ENCODE measurements around the gene RCCD1. TPM values are rescaled to one million over a fixed set of nuclear protein-coding genes. Genes with fewer than 3 reads are reported as not detected.

Gene RCCD1
- total RNA-seq, 4 donors from 2014 or later = 12.9 to 25.4 (median 17.9) TPM

DNA sequence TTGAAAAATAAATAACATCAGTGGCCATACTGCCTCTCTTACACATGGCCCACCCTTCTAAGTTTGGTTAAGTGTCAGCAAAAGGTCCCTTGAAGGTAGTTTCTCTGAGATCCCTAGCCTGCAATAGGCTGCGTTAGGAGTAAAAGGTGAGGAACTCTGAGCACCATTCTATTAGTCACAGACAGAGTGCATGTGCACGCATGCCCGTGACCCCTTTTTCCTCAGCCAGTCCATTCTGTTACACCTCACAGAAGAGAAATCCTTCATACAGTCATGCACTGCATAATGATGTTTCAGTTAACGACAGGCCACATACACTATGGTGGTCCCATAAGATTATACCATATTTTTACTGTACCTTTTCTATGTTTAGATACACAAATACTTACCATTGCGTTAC, 12.5 kb downstream of the RCCD1 start:
- no peak for TF ChIP-seq POLR2A (IDR thresholded peaks at IDR 0.05)
- TF ChIP-seq EP300 (IDR thresholded peaks at IDR 0.05) = no peak
- TF ChIP-seq POLR2AphosphoS5 (IDR thresholded peaks at IDR 0.05) = no peak
- 68% methylated on average over 5 of the region's 5 CpGs for WGBS
- H3K36me3 ChIP-seq = peaks cover 33% of the 10 kb centered on the region

DNA sequence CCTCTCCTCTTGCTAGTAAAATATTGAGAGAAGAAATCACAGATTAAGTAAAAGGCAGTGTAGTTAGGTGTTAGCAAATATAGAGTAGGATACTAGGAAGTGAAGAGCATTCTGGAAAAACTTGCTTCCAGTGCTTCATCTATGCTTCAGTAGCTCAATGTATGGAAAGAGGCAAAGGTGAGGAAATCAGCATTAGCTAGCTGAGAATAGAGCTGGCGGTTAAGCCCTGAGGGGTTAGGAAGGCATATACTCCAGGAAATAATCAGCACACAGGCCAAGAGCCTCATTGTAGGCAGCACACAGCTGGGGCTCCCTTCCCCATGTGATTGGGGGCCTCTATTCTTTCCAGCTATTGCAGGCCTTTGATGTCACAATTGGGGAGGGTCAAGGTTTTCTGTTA, 13.8 kb downstream of the RCCD1 start:
- H3K36me3 ChIP-seq = peaks cover 35% of the 10 kb centered on the region
- DNase-seq (ENCODE audit: low spot score in 2 of 2) = no peak

More for the DNA sequence above, 12.5 kb downstream of the RCCD1 start:
- Histone ChIP-seq H3K4me3 (no peak overlapping the region), H3K27me3 (no peaks in the 10 kb centered on the region), H3K27ac (no peak overlapping the region), H3K4me1 (peaks cover 22% of the 10 kb centered on the region), H3K9me3 (no peaks in the 10 kb centered on the region)
- no peak for DNase-seq (ENCODE audit: low spot score in 2 of 2)

GRCh38 chr15:90970274-90970673, 15.6 kb downstream of the RCCD1 start:
- TF ChIP-seq POLR2A (IDR thresholded peaks at IDR 0.05) (no peak), POLR2AphosphoS5 (IDR thresholded peaks at IDR 0.05) (no peak)
- no peaks in the 10 kb centered on the region for H3K27me3 ChIP-seq
- H3K4me1 ChIP-seq = peaks cover 22% of the 10 kb centered on the region
- no peak for DNase-seq (ENCODE audit: low spot score in 2 of 2)
- H3K4me3 ChIP-seq = no peak overlapping the region
- H3K9me3 ChIP-seq = no peaks in the 10 kb centered on the region
- no peak overlapping the region for H3K27ac ChIP-seq
- 95% methylated on average over 7 of the region's 7 CpGs for whole genome bisulfite sequencing
- peaks cover 46% of the 10 kb centered on the region for H3K36me3 ChIP-seq

More for the DNA sequence above, 13.8 kb downstream of the RCCD1 start:
- no peak overlapping the region for H3K4me3 ChIP-seq
- 57% methylated on average over 1 of the region's 1 CpG for WGBS
- no peaks in the 10 kb centered on the region for H3K9me3 ChIP-seq
- peaks cover 22% of the 10 kb centered on the region for H3K4me1 ChIP-seq
- no peak overlapping the region for H3K27ac ChIP-seq
- no peaks in the 10 kb centered on the region for H3K27me3 ChIP-seq
- TF ChIP-seq, protein P1, sequence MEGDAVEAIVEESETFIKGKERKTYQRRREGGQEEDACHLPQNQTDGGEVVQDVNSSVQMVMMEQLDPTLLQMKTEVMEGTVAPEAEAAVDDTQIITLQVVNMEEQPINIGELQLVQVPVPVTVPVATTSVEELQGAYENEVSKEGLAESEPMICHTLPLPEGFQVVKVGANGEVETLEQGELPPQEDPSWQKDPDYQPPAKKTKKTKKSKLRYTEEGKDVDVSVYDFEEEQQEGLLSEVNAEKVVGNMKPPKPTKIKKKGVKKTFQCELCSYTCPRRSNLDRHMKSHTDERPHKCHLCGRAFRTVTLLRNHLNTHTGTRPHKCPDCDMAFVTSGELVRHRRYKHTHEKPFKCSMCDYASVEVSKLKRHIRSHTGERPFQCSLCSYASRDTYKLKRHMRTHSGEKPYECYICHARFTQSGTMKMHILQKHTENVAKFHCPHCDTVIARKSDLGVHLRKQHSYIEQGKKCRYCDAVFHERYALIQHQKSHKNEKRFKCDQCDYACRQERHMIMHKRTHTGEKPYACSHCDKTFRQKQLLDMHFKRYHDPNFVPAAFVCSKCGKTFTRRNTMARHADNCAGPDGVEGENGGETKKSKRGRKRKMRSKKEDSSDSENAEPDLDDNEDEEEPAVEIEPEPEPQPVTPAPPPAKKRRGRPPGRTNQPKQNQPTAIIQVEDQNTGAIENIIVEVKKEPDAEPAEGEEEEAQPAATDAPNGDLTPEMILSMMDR (IDR thresholded peaks at IDR 0.05) = no peak
- no peak for TF ChIP-seq EP300 (IDR thresholded peaks at IDR 0.05)
- no peak for TF ChIP-seq POLR2A (IDR thresholded peaks at IDR 0.05)
- no peak for TF ChIP-seq POLR2AphosphoS5 (IDR thresholded peaks at IDR 0.05)

DNA sequence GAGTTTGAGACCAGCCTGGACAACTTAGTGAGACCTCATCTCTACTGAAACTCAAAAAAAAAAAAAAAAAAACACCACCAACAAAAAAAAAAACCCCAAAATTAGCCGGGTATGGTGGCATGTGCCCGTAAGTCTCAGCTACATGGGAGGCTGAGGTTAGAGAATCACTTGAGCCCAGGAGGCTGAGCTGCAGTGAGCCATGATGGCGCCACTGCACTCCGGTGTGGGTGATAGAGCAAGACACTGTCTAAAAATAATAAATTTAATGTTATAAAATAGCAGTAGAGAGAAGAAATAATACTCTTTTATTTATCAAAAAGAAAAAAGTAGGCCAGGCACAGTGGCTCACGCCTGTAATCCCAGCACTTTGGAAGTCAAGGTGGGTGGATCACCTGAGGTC, 17.4 kb downstream of the RCCD1 start:
- Histone ChIP-seq H3K27ac (no peak overlapping the region), H3K27me3 (no peaks in the 10 kb centered on the region), H3K4me1 (peaks cover 12% of the 10 kb centered on the region), H3K4me3 (no peak overlapping the region), H3K36me3 (peaks cover 45% of the 10 kb centered on the region), H3K9me3 (no peaks in the 10 kb centered on the region)
- WGBS = 84% methylated on average over 5 of the region's 5 CpGs
- DNase-seq (ENCODE audit: low spot score in 2 of 2) = no peak
- TF ChIP-seq EP300 (IDR thresholded peaks at IDR 0.05) (no peak), POLR2A (IDR thresholded peaks at IDR 0.05) (no peak), POLR2AphosphoS5 (IDR thresholded peaks at IDR 0.05) (no peak)
- TF ChIP-seq, protein P1 (IDR thresholded peaks at IDR 0.05) = no peak

GRCh38 chr15:90974216-90974615, 19.5 kb downstream of the RCCD1 start:
- H3K36me3 ChIP-seq = peaks cover 40% of the 10 kb centered on the region

GRCh38 chr15:90979582-90979981, 24.9 kb downstream of the RCCD1 start:
- Histone ChIP-seq H3K27ac (no peak overlapping the region), H3K4me3 (no peak overlapping the region), H3K4me1 (no peaks in the 10 kb centered on the region), H3K36me3 (peaks cover 30% of the 10 kb centered on the region), H3K27me3 (no peaks in the 10 kb centered on the region), H3K9me3 (no peaks in the 10 kb centered on the region)
- TF ChIP-seq, protein P1 (IDR thresholded peaks at IDR 0.05) = no peak
- TF ChIP-seq POLR2AphosphoS5 (IDR thresholded peaks at IDR 0.05) (no peak), POLR2A (IDR thresholded peaks at IDR 0.05) (no peak), EP300 (IDR thresholded peaks at IDR 0.05) (no peak)
- DNase-seq (ENCODE audit: low spot score in 2 of 2) = no peak
- 60% methylated on average over 1 of the region's 1 CpG for WGBS

More at GRCh38 chr15:90974216-90974615, 19.5 kb downstream of the RCCD1 start:
- no peaks in the 10 kb centered on the region for H3K4me1 ChIP-seq
- H3K4me3 ChIP-seq = no peak overlapping the region
- TF ChIP-seq POLR2AphosphoS5 (IDR thresholded peaks at IDR 0.05) = no peak
- no peaks in the 10 kb centered on the region for H3K27me3 ChIP-seq
- DNase-seq (ENCODE audit: low spot score in 2 of 2) = no peak
- H3K27ac ChIP-seq = no peak overlapping the region
- 97% methylated on average over 16 of the region's 21 CpGs for WGBS
- no peaks in the 10 kb centered on the region for H3K9me3 ChIP-seq

GRCh38 chr15:90981681-90982080, 27.0 kb downstream of the RCCD1 start:
- no peak overlapping the region for H3K4me3 ChIP-seq
- 86% methylated on average over 6 of the region's 6 CpGs for WGBS
- peaks cover 16% of the 10 kb centered on the region for H3K36me3 ChIP-seq
- H3K27me3 ChIP-seq = no peaks in the 10 kb centered on the region
- no peak for DNase-seq (ENCODE audit: low spot score in 2 of 2)
- peaks cover 5% of the 10 kb centered on the region for H3K4me1 ChIP-seq
- no peaks in the 10 kb centered on the region for H3K9me3 ChIP-seq
- TF ChIP-seq, protein P1 (IDR thresholded peaks at IDR 0.05) = no peak
- TF ChIP-seq EP300 (IDR thresholded peaks at IDR 0.05) (no peak), POLR2AphosphoS5 (IDR thresholded peaks at IDR 0.05) (no peak), POLR2A (IDR thresholded peaks at IDR 0.05) (no peak)
- no peak overlapping the region for H3K27ac ChIP-seq

Data from suprapubic skin (tissue), 4 donors.